ENCODE data around the gene PPP1R3G. TPM values are rescaled to one million over a fixed set of nuclear protein-coding genes. Genes with fewer than 3 reads are reported as not detected.

The PPP1R3G gene
- total and polyA plus RNA-seq, 2 of the 13 experiments (the other 11 are each of a cell fraction or from before 2014, with no cell fraction given), result 1.2 to 1.3 TPM

- peak; percentile 63; the same call in 1 of the 2 replicates for TF ChIP-seq SIN3A (IDR thresholded peaks at IDR 0.05; ENCODE audit: borderline replicate concordance, low read depth, low read length)
- TF ChIP-seq DRAP1 (CRISPR knock-in tag; IDR thresholded peaks at IDR 0.05), result peak; percentile 34; the same call in 1 of the 2 replicates
- TF ChIP-seq ZNF589 (CRISPR knock-in tag; conservative IDR thresholded peaks at IDR 0.05), result no peak
- TF ChIP-seq ARID5B (CRISPR knock-in tag; IDR thresholded peaks at IDR 0.05), result peak; percentile 43
- TF ChIP-seq TEAD3 (CRISPR knock-in tag; optimal IDR thresholded peaks at IDR 0.05; ENCODE audit: borderline replicate concordance), result peak; percentile 80
- 0 out of 2 replicates have a peak, but pooled peaks have one; percentile 15 for TF ChIP-seq HDAC2 (CRISPR knock-in tag; IDR thresholded peaks at IDR 0.05)
- 0 out of 2 replicates have a peak, but pooled peaks have one; percentile 19 for TF ChIP-seq FOXC1 (CRISPR knock-in tag; IDR thresholded peaks at IDR 0.05; ENCODE audit: borderline replicate concordance)
- no peak for TF ChIP-seq LCORL (IDR thresholded peaks at IDR 0.05)
- peak; percentile 82 for TF ChIP-seq LCORL (CRISPR knock-in tag; IDR thresholded peaks at IDR 0.05)
- no peak for TF ChIP-seq ZNF781 (CRISPR knock-in tag; IDR thresholded peaks at IDR 0.05; ENCODE audit: borderline replicate concordance, not compliant biosample characterization)
- peak; percentile 54; the same call in 1 of the 2 replicates for TF ChIP-seq FOXK1 (CRISPR knock-in tag; IDR thresholded peaks at IDR 0.05; ENCODE audit: borderline replicate concordance, low read depth)
These were observed 4.6 kb upstream of the PPP1R3G start (continued) for GRCh38 chr6:5080574-5080973.
